Activated T-helper 17 cell treated with anti-CD3 and anti-CD28 coated beads, Interleukin-2, amount 50 U/mL, for 72 hours (primary cell): Measurements from ENCODE around the gene WDFY4. TPM values are rescaled to one million over a fixed set of nuclear protein-coding genes. Genes with fewer than 3 reads are reported as not detected.

Experiments
- ATAC-seq: fragments of 150-1000 bp; cut with Tn5 transposase; replicated peaks from 2 replicates; pipeline ENCODE4 v1.10.0; 2021; ENCODE audit warnings: mild to moderate bottlenecking, moderate library complexity
- H3K27ac Mint-ChIP-seq: one replicate; pipeline ENCODE4 v1.8.0; 2022; ENCODE audit warnings: mixed read lengths
- H3K27me3 Mint-ChIP-seq: one replicate; pipeline ENCODE4 v1.8.0; 2022; ENCODE audit warnings: mixed read lengths
- H3K36me3 Mint-ChIP-seq: one replicate; pipeline ENCODE4 v1.8.0; 2022; ENCODE audit warnings: low read depth, mild to moderate bottlenecking, mixed read lengths
- H3K4me1 Mint-ChIP-seq: one replicate; pipeline ENCODE4 v1.8.0; 2022; ENCODE audit warnings: mixed read lengths
- H3K4me3 Mint-ChIP-seq: one replicate; pipeline ENCODE4 v1.8.0; 2022; ENCODE audit warnings: mild to moderate bottlenecking, mixed read lengths
- H3K9me3 Mint-ChIP-seq: one replicate; pipeline ENCODE4 v1.8.0; 2022; ENCODE audit warnings: mixed read lengths
- total RNA-seq, 2 donors: library from RNA; stranded (reverse); gene quantifications; one replicate each; pipeline ENCODE4 v1.2.3, GENCODE V29; 2022

WDFY4 gene
- total RNA-seq, 2 donors from 2014 or later = 0.35 to 0.90 TPM

- Mint-ChIP-seq H3K9me3 (no peaks in the 10 kb centered on the region), H3K27ac (no peak overlapping the region), H3K4me1 (no peaks in the 10 kb centered on the region), H3K36me3 (no peaks in the 10 kb centered on the region), H3K27me3 (peaks cover 7% of the 10 kb centered on the region), H3K4me3 (no peak overlapping the region)
- no peak for ATAC-seq
Measured at GRCh38 chr10:48782386-48782785, 97.7 kb downstream of the WDFY4 start.

DNA sequence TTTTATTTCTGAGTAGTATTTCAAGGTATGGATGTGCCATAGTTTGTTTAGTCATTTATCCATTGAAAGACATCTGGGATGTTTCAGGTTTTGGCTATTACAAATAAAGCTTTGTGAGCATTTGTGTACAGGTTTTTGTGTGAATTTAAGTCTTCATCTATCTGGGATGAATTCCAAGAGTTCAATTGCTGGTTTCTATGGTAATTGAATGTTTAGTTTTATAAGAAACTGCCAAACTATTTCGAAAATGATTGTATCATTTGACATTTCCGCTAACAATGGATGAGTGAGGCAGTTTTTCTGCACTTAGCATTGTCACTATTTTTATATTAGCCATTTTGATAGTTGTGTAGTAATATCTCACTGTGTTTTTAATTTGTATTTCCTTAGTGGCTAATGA lies 99.4 kb downstream of the WDFY4 start:
- H3K4me3 Mint-ChIP-seq = no peak overlapping the region
- H3K36me3 Mint-ChIP-seq = no peaks in the 10 kb centered on the region
- H3K4me1 Mint-ChIP-seq = no peaks in the 10 kb centered on the region
- no peak overlapping the region for H3K27ac Mint-ChIP-seq
- no peaks in the 10 kb centered on the region for H3K9me3 Mint-ChIP-seq
- ATAC-seq = no peak
- peaks cover 7% of the 10 kb centered on the region for H3K27me3 Mint-ChIP-seq

- Mint-ChIP-seq H3K4me3 (no peak overlapping the region), H3K27me3 (peaks cover 10% of the 10 kb centered on the region), H3K36me3 (no peaks in the 10 kb centered on the region), H3K4me1 (no peaks in the 10 kb centered on the region), H3K27ac (no peak overlapping the region), H3K9me3 (no peaks in the 10 kb centered on the region)
- no peak for ATAC-seq
Measured at GRCh38 chr10:48785796-48786195, 101.1 kb downstream of the WDFY4 start.

DNA sequence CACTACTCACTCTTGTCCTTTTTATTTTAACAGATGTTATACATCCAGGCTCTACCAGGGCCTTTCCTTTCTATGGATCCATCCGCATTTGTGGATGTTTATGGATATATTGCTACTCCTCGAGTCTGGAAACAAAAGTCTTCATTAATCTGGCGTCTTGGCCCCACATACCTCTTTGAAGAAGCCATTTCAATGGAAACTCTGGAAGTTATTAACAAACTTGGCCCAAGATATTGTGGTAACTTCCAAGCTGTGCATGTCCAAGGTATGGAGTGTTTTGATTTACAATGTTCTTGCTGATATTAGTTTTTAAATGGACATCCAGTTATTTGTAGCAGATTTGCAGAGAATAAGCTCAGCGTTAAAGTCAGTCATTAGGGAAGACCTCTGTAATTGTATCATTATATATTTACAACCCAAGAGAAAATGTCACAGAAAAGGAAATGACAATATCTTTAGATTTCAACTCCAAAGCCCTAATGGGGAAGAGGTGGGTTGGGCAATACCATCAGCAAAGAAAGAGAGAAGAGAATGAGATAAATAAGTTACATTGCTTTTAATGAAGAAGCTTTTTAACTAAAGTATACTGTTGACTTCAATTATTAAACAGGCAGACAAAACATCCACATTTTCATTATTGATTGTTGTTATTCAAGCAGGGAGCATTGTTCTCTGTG lies 102.1 kb downstream of the WDFY4 start:
- Mint-ChIP-seq H3K4me1 (no peaks in the 10 kb centered on the region), H3K27ac (no peak overlapping the region), H3K9me3 (no peaks in the 10 kb centered on the region), H3K36me3 (no peaks in the 10 kb centered on the region), H3K4me3 (no peak overlapping the region), H3K27me3 (peaks cover 10% of the 10 kb centered on the region)
- ATAC-seq = no peak

DNA sequence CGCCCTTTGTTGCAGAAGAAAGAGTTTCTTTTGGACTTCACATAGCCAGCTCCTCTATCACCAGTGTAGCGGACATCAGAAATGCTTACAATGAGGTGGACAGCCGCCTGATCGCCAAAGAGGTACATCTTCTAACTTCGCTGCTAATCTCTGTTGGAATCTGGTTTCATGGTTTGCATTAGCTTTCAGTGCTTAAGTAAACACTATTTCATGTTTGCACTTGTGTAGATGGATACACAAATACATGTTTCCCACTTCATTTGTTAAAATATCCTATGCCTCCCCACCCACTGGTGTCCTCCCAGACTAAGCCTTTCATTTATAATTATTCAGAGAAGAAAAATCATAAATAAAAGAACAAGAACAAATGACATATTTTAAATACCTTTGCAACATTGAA lies 103.9 kb downstream of the WDFY4 start:
- Mint-ChIP-seq H3K4me3 (no peak overlapping the region), H3K27me3 (peaks cover 15% of the 10 kb centered on the region), H3K9me3 (no peaks in the 10 kb centered on the region), H3K36me3 (no peaks in the 10 kb centered on the region), H3K27ac (no peak overlapping the region), H3K4me1 (no peaks in the 10 kb centered on the region)
- ATAC-seq = no peak

DNA sequence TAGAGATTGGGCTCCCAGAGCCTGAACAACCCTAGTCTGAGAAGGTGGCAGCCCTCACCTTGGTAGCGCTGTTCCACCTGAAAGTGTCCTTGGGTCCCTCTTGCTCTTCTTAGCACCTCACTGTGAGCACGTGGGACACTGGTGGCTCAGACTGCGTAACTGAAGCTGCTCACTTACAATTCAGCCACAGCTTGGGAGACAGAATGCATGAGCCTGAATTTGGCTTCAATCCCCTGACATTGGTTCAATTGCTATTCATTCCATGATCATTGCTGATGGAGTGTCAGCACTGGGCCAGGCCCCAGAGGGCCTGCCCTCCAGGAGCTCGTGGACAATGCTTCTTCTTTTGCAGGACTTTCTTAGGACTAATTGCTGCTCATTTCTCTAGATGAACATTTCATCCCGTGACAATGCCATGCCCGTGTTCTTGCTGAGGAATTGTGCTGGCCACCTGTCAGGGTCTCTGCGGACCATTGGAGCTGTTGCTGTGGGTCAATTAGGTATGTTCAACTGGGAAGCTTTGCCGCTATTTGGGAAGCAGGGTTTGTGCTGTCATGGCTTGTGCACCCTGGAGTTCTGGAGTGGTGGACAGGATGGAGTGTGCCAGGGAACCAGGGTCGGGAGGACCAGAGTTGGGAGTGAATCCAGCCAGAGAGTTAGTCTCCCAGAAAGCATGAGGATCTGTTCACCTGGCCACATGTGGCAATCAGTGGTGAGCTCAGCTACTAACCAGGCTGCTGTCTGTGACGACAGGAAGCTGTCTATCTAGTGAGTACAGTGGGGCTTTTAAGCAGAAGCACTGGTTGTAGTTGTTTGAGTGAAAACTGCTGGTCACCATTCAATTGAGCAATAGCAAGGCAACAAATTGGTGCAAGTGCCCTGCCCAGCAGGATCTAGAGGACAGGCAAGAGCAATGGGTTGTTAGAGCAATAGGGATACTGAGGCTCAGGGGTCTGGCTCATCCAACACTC lies 105.1 kb downstream of the WDFY4 start:
- Mint-ChIP-seq H3K27ac (no peak overlapping the region), H3K36me3 (no peaks in the 10 kb centered on the region), H3K9me3 (no peaks in the 10 kb centered on the region), H3K4me1 (no peaks in the 10 kb centered on the region), H3K4me3 (no peak overlapping the region), H3K27me3 (peaks cover 15% of the 10 kb centered on the region)
- ATAC-seq = no peak

- ATAC-seq = no peak
- no peak overlapping the region for H3K4me3 Mint-ChIP-seq
- H3K4me1 Mint-ChIP-seq = no peaks in the 10 kb centered on the region
- no peaks in the 10 kb centered on the region for H3K9me3 Mint-ChIP-seq
- no peak overlapping the region for H3K27ac Mint-ChIP-seq
- peaks cover 11% of the 10 kb centered on the region for H3K27me3 Mint-ChIP-seq
- H3K36me3 Mint-ChIP-seq = no peaks in the 10 kb centered on the region
Measured at GRCh38 chr10:48790457-48791044, 105.9 kb downstream of the WDFY4 start.

GRCh38 chr10:48791267-48791928 lies 106.7 kb downstream of the WDFY4 start:
- Mint-ChIP-seq H3K4me3 (no peak overlapping the region), H3K36me3 (no peaks in the 10 kb centered on the region), H3K4me1 (no peaks in the 10 kb centered on the region), H3K27me3 (peaks cover 8% of the 10 kb centered on the region), H3K9me3 (no peaks in the 10 kb centered on the region), H3K27ac (no peak overlapping the region)
- ATAC-seq = no peak

DNA sequence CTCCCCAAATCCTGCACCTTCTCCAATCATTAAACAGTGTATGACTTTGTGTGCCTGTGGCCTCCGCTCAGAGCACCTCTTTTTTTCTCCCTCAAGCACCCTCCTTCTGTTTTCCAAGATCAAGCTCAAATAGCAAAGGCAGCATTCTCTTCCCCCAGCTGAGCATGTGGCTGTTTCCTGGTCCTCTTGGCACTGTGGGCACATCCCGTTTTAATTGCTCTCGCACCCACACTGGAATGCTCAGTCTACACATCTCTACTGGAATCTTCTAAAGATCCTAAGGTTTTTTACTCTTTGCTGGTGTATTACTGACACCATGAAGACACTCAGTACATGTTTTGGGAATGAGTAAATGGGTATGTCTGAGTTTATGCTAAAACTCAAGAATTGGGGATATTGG lies 107.4 kb downstream of the WDFY4 start:
- Mint-ChIP-seq H3K4me3 (no peak overlapping the region), H3K36me3 (no peaks in the 10 kb centered on the region), H3K9me3 (no peaks in the 10 kb centered on the region), H3K27me3 (peaks cover 8% of the 10 kb centered on the region), H3K4me1 (no peaks in the 10 kb centered on the region), H3K27ac (no peak overlapping the region)
- ATAC-seq = no peak

DNA sequence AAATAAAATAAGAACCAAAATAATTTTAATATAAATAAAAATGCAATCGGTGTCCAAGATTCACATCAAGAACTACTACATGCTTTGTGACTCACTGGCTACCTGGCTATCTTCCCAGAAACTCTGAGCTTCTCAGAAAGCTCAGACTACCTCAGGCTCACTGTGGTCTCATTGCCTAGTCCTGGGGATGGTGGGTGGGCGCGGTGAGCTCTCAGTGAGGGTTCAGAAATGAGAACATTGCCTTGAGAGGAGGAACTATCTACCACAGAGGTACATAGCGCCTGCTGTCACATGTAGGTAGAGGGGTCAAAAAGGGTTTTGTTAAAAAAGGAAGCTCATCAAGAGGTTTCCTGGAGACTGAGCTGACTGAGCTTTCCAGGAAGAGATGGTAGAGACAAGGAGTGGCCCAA lies 108.0 kb downstream of the WDFY4 start:
- no peak overlapping the region for H3K27ac Mint-ChIP-seq
- no peak for ATAC-seq
- no peak overlapping the region for H3K4me3 Mint-ChIP-seq
- H3K9me3 Mint-ChIP-seq = no peaks in the 10 kb centered on the region
- peaks cover 8% of the 10 kb centered on the region for H3K27me3 Mint-ChIP-seq
- no peaks in the 10 kb centered on the region for H3K36me3 Mint-ChIP-seq
- H3K4me1 Mint-ChIP-seq = no peaks in the 10 kb centered on the region

DNA sequence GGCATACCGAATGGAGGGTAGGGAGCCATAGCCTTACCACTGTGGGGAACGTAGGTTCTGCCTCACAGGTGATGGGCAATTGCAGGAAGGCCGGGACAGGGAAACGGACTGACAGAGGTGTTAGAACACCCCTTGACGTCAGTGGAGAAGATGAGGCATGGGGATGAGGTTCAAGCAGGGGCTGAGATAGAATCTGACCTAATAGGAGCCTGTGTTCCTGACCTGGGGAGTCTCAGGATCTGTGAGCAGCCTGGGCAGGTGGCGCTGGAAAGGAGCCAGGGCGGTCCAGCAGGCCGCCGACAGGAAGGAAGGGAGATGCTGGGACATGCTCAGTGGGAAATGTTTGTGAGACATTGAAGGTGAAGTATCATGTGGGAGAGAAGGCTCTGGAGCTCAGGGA lies 109.4 kb downstream of the WDFY4 start:
- Mint-ChIP-seq H3K9me3 (no peaks in the 10 kb centered on the region), H3K27me3 (peaks cover 8% of the 10 kb centered on the region), H3K36me3 (no peaks in the 10 kb centered on the region), H3K4me3 (no peak overlapping the region), H3K27ac (no peak overlapping the region), H3K4me1 (no peaks in the 10 kb centered on the region)
- no peak for ATAC-seq

DNA sequence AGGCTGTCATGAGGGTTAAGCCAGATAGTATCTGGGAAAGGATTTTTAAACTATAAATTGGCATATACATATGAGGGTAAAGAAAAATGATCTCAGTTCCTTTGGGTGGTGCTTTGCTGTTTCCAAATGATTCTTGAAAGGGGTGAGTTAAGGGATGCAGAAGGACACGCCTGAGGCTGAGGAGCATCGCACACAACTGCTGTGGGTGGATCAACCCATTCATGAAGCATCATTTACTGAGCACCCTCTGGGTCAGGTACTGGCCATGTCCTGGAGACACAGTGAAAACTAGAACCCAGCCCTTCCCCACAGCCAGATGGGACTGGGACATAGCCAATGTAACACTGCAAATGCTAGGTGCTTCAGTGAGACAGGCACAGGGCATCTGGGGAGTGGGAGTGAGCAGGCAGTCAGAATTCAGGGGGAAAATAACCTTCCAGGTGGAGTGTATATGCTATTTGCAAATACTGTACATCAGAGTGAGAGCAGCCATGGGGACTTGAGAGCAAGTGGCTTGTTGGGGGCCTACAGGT lies 112.1 kb downstream of the WDFY4 start:
- Mint-ChIP-seq H3K27ac (no peak overlapping the region), H3K9me3 (peaks cover 9% of the 10 kb centered on the region), H3K36me3 (no peaks in the 10 kb centered on the region), H3K27me3 (peaks cover 5% of the 10 kb centered on the region), H3K4me3 (no peak overlapping the region), H3K4me1 (peaks cover 7% of the 10 kb centered on the region)
- no peak for ATAC-seq

- no peak for ATAC-seq
- H3K4me3 Mint-ChIP-seq = no peak overlapping the region
- peaks cover 9% of the 10 kb centered on the region for H3K9me3 Mint-ChIP-seq
- H3K36me3 Mint-ChIP-seq = no peaks in the 10 kb centered on the region
- no peaks in the 10 kb centered on the region for H3K27me3 Mint-ChIP-seq
- H3K4me1 Mint-ChIP-seq = peaks cover 7% of the 10 kb centered on the region
- no peak overlapping the region for H3K27ac Mint-ChIP-seq
Measured at GRCh38 chr10:48797830-48798229, 113.2 kb downstream of the WDFY4 start.
